NB4 (cell line): ENCODE results near the gene ANAPC10.

Experiments used
- DNase-seq: peaks from one replicate; pipeline ENCODE4 v3.0.0; 2010; ENCODE audit warnings: low read depth
- H3K4me3 ChIP-seq: one replicate; pipeline ENCODE4 v1.5.1; 2011; ENCODE audit warnings: mild to moderate bottlenecking, low read depth, low read length, moderate library complexity
- MYC ChIP-seq: IDR thresholded peaks from 2 replicates; pipeline ENCODE4 v1.6.1; 2011; ENCODE audit warnings: low read depth, low read length
- POLR2A ChIP-seq: IDR thresholded peaks from 2 replicates; pipeline ENCODE4 v1.6.1; 2011; ENCODE audit warnings: mild to moderate bottlenecking; ENCODE audit not compliant: insufficient read length; ENCODE audit errors: extremely low read depth
- TF ChIP-seq, protein P1 (sequence below): IDR thresholded peaks from 2 replicates; pipeline ENCODE4 v1.6.1; 2011; ENCODE audit warnings: low read depth, low read length
- TF ChIP-seq, protein P2 (sequence below): IDR thresholded peaks from one replicate; pipeline ENCODE4 v1.5.1; 2012; ENCODE audit warnings: low read depth, low read length

ANAPC10 gene

DNA sequence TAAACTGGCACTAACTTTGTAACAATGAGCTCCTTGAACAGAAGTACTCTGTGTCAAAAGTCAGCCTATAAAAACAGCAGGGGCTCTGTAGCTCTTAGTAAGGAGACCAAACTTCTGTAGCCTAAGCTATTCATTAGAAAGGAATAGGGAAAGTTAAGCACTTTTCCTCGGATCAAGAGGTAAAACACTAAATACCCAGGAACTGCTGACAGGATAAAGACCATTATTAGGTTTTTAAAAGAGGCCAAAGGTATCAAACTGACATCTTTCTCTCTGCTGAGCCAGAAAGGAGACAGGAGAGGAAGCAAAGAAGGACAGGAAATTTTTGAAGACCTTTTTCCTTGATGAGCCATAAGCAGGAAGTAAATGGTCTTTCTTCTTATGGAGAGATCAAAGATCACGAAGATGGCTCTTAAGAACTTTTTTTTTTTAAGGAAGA, 31.9 kb downstream of the ANAPC10 start:
- TF ChIP-seq, protein P1, sequence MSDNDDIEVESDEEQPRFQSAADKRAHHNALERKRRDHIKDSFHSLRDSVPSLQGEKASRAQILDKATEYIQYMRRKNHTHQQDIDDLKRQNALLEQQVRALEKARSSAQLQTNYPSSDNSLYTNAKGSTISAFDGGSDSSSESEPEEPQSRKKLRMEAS: no peak
- DNase-seq: peak; percentile 12
- H3K4me3 ChIP-seq: no peak overlapping the region

DNA sequence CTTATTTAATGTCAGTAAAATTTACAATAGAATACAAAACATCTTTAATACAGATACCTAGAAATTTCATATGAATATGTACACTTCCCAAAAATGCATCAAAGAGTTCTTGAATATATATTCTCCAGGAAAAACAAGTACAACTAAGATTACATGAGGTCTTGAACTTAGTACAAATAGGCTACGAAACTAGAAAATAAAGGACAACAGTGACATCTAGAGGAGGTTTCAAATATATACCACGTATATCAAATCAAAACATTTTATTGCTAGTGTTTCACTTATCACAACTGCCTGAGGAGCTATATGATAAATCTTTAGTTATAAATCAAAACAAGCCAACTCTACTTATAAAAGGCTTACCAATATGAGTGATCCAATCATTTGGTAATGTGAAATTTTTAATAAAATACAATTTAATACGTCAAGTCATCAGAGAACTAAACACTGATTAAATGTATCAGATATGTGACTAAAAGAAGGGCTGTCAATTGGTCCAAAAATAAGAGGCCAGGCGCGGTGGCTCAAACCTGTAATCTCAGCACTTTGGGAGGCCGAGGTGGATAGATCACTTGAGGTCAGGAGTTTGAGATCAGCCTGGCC, 36.6 kb downstream of the ANAPC10 start:
- no peak overlapping the region for H3K4me3 ChIP-seq
- TF ChIP-seq, protein P1: no peak
- no peak for TF ChIP-seq POLR2A
- TF ChIP-seq, protein P2, sequence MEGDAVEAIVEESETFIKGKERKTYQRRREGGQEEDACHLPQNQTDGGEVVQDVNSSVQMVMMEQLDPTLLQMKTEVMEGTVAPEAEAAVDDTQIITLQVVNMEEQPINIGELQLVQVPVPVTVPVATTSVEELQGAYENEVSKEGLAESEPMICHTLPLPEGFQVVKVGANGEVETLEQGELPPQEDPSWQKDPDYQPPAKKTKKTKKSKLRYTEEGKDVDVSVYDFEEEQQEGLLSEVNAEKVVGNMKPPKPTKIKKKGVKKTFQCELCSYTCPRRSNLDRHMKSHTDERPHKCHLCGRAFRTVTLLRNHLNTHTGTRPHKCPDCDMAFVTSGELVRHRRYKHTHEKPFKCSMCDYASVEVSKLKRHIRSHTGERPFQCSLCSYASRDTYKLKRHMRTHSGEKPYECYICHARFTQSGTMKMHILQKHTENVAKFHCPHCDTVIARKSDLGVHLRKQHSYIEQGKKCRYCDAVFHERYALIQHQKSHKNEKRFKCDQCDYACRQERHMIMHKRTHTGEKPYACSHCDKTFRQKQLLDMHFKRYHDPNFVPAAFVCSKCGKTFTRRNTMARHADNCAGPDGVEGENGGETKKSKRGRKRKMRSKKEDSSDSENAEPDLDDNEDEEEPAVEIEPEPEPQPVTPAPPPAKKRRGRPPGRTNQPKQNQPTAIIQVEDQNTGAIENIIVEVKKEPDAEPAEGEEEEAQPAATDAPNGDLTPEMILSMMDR: no peak
- no peak for TF ChIP-seq MYC
- DNase-seq: peak; percentile 60

DNA sequence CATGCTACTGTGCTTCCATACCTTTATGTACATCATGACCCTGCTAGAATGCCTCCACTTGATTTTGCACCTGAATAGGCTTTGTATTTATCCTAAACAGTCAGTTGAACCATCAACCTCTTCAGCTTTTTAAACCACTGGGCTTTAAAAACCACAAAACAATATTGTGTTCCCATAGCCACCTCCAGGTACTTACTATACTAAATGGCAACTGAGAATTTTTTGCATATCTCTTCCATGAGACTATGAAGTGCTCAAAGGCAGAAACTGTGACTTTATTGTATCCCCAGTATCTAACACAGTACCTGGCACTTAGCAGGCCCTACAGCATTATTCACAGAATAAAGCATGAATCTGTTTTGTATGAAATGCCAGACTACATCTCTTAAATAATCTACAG, 39.7 kb downstream of the ANAPC10 start:
- no peak overlapping the region for H3K4me3 ChIP-seq
- DNase-seq: no peak
- TF ChIP-seq POLR2A (no peak), MYC (no peak)
- TF ChIP-seq, protein P1: no peak
- TF ChIP-seq, protein P2: no peak

DNA sequence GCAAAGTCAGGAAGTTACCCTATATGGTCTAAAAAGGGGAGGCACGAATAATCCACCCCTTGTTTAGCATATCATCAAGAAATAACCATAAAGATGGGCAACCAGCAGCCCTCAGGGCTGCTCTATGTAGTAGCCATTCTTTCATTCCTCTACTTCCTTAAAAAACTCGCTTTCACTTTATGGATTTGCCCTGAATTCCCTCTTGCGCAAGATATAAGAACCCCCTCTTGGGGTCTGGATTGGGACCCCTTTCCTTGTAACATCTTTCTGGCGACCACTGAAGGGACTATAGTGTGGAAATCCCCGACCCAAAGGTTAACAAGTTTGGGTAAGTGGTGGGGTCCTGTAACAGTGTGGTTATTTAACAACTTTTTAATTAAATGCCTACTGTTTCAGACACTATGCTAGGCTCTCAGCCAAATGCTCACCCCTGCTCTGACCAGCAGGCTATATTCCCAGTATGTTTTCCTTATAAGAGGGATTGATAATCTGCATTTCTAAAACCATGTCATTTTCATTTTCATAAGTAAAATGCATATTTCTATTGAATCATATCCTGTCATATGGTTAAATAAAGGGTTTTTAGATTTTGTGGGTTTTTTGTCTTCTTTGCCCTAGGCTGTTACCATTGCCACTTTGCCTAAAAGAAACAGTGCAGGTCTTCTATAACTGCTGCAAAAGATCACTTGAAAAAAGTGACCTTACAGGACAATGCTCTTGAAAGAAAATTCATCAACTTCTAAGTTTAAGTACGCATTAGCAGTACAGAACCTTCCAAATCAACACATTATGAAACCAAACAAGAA, 41.5 kb downstream of the ANAPC10 start:
- H3K4me3 ChIP-seq: no peak overlapping the region
- no peak for DNase-seq
- TF ChIP-seq, protein P1: no peak
- TF ChIP-seq MYC (no peak), POLR2A (no peak)
- TF ChIP-seq, protein P2: no peak

DNA sequence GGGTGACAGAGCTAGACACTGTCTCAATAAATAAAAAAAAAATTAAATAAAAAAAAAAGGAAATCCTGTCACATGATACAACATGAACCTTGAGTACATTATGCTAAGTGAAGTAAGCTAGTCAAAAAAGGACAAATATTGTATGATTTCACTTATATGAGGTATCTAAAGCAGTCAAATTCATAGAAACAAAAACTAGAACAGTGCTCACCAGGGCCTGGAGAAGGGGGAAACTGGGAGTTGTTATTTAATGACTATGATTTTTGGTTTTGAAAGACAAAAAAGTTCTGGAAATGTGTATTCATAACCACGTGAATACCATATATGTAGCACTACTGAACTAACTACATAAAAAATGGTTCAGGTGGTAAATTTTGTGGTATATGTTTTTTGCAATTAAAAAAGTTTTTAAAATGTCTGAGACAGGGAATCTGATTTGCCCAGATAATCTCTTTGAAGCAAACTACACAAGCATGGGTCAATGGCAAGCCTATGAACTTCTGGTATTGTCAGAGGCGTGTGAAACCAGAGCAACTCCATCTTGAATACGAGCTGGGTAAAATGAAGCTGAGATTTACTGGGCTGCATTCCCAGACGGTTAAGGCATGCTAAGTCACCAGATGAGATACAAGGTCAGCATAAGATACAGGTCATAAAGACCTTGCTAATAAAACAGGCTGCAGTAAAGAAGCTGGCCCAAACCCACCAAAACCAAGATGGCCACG, 42.3 kb downstream of the ANAPC10 start:
- H3K4me3 ChIP-seq: no peak overlapping the region
- TF ChIP-seq, protein P1: no peak
- TF ChIP-seq MYC (no peak), POLR2A (no peak)
- TF ChIP-seq, protein P2: no peak
- DNase-seq: no peak
